HuH-7 (cell line): ENCODE measurements around the gene SLC22A2.

Experiments used
- DNase-seq: peaks from one replicate; pipeline ENCODE4 v3.0.0; 2011; ENCODE audit warnings: low spot score

SLC22A2 gene

DNA sequence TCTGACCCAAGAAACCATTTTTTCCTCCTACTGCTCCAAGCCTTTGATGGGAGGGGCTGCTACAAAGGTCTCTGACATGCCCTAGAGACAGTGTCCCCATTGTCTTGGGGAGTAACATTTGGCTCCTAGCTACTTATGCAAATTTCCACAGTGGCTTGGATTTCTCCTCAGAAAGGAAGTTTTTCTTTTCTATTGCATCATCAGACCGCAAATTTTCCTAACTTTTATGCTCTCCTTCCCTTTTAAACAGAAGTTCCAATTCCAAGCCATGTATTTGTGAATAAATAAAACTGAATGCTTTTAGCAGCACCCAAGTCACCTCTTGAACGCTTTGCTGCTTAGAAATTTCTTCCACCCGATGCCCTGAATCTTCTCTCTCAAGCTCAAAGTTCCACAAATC, 51.0 kb downstream of the SLC22A2 start:
- no peak for DNase-seq

DNA sequence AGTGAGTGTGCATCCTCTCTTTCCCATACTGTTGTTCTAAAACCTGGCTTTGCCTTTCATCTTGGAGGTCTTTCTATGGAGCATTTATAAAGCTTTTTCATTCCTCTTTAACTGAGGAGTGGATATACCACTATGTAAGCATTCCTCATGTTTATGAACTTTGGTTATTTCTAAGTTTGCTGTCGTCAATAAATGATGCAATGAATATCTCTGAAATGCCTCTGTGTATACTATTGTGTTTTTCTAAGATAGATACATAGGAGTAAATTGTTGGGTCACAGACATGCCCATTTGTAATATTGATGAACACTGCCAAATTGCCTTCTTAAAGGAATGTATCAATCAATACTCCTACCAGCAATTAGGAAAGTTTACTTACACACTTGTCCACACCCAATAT, 53.9 kb downstream of the SLC22A2 start:
- DNase-seq = no peak

DNA sequence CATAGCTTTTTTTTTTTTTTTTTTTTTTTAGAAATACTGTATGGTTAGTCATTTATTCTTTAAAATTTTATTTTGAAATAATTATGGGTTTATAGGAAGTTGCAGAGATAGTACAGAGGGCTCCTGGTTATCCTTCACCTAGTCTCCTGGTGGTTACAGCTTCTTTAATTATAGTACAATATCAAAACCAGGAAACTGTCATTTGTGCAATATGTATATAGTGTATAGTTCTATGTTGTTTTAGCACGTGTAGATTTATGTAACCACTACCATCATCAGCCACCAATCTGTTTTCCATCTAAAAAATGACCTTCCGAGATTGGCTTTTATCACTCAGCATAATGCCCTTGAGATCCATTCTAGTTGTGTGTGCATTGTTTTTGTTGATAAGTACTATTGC, 54.7 kb downstream of the SLC22A2 start:
- no peak for DNase-seq

DNA sequence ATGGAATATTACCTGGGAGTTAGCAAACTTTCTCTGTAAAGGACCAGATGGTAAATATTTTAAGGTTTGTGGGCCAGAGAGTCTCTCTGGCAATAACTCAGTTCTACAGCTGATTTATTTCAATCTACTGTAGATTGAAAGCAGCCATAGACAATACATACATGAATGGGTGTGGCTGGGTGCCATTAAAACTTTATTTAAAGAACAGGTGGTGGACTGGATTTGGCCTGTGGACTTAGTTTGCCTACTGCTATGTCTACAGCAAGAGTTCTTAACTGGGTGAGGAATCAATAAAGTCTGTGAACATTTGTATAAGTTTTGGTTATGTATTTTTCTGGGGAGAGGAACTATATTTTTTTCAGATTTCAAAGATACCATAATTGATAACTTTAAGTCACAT, 55.1 kb downstream of the SLC22A2 start:
- no peak for DNase-seq

DNA sequence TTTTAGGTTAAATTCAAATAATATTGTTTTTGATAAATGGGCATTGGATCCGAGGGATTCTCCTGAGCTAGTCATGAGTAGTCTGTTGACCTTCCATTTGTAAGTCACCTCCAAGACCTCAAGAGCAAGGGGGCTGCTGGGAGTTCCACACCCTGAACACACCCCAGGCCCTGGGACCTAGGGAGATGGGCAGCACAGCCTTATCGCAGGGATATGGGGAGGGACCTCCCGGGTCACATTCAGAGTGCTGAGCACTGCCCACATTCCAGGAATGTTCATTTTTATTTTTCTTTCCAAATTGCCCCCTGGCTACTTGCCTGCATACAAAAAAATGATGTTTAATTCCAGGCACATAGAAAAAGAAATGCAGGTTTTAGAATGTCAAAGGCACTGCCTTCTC, 55.5 kb downstream of the SLC22A2 start:
- no peak for DNase-seq

DNA sequence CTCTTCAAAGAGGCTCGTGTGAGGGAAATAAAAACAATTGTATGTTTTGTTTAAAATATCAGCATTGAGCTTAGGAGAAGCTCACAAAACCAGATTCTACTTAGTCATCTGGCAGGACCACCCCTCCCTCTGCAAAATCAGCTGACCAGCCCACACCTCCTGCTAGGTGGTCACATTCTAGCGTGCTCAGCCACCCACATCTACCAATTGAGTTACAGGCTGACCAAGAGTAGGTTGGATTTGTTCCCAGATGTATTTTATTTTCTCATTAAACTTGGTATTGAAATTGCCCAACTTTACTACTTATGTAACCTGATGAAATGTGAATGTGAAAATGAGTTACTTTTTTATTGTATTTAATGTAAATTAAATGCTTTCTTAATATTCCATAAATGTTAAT, 56.2 kb downstream of the SLC22A2 start:
- no peak for DNase-seq

DNA sequence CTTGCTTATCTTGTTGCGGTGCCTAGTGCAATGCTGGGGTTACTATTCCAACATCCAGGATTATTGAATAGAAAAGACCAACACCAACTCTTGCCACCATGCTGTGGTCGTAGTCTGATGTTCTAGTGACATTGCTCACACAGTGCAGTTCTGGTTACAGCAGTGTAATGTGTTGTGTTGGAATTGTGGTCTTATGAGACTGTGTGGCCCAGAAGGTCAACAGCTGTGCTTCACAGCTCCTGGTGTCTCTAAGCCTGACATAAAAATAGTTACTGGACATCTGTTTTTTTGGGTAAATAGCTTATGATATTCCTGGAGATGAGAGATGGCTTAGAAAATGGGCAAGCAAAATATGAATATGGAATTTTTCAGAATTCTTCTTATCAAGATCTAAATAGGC, 57.6 kb downstream of the SLC22A2 start:
- no peak for DNase-seq

DNA sequence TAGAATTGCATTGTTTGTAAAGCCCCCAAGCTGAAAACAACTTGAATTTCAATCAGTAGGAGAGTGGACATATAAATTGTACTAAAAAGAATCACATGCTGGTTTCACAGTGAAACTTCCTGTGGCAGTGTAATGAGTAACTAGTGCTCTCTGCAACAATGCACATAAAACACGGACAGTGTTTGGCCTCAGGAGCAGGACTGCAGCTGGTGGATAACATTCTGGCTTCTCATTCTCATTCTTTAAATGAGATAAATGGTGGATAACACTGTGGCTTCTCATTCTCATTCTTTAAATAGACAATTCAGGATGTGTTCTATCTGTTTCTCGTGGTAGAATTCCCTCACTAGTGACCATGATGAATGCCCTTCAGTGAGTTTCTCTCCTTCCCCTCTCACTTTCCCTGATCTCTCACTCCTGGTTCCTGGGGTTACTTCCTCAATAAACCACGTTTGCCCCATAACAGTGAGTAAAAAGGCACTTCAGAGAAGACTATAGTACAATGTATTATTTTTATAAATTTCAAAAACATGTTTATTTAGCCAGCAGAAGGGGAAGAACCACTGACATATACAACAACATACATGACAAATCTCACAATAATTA, 59.9 kb downstream of the SLC22A2 start:
- DNase-seq = no peak

DNA sequence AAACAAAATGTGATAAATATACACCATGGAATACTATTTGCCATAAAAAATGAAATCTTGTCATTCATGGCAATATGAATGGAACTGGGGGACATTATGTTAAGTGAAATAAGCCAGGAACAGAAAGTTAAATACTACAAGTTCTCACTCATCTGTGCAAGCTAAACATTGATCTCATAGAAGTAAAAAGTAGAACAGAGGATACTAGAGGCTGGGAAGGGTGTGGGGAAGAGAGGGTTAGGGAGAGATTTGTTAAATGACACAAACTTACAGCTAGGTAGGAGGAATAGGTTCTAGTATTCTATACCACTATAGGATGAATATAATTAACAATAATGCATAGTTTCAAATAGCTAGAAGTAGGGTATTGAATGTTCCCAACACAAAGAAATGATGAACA, 61.0 kb downstream of the SLC22A2 start:
- DNase-seq = no peak

DNA sequence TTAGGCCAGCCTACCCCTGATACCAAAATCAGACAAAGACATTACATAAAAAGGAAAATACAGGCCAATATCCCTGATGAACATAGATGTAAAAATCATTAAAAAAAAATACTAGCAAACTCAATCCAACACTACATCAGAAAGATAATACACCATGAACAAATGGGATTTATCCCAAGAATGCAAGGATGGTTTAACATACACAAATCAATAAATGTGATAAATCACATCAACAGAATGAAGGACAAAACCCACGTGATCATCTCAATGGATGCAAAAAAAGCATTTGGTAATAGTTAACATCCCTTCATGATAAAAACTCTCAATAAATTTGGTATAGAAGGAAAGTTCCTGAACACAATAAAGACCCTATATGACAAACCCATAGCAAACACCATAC, 63.8 kb downstream of the SLC22A2 start:
- no peak for DNase-seq

DNA sequence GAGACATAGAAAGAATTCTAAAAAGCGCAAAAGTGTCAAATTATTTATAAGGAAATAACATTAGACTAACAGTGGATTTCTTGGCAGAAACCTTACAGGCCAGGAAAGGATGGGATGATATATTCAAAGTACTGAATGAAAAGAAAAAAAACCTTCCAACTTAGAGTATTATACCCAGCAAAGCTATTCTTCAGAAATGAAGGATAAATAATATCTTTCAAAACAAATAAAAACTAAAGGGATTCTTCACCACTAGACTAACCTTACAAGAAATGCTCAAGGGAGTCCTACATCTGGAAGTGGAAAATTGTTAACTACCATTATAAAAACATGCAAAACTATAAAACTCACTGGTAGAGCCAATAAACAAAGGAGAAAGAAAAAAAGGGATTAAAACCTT, 65.8 kb downstream of the SLC22A2 start:
- no peak for DNase-seq

DNA sequence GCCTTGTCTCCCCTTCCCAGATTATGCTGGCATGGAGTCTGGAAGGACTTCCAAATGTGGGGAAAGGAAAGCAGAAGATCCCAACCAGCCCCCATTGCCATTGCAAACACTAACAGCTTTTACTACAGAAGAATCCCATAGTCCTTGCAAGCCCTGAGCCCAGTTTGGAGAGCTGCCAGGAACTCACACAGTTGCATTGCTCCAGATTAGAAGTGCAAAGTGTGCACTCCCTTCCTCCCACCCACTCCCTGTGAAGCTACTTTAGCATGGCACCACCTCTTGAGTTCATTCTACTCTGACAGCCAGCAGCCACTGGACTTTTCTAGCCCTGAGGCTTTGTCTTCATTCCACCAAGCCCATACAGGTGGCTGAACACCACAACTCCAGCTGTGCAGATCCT, 67.6 kb downstream of the SLC22A2 start:
- no peak for DNase-seq

DNA sequence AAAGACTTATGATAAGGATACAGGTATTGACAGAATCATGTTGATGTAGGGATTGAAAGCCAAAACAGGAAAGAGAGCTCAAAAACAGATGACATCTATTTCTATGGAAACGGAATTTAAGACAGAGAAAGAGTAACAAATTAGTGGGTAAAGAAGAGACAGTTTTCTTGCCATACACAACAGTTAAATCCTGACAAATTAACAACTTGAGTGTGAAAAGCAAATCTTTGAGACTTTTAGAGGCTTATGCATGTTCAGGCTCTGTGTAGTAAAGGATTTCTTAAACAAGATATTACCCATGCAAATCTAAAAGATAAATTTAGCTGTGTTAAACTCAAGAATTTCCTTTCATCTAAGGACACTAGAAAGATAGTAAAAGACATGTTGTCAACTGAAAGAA, 68.5 kb downstream of the SLC22A2 start:
- DNase-seq = no peak

DNA sequence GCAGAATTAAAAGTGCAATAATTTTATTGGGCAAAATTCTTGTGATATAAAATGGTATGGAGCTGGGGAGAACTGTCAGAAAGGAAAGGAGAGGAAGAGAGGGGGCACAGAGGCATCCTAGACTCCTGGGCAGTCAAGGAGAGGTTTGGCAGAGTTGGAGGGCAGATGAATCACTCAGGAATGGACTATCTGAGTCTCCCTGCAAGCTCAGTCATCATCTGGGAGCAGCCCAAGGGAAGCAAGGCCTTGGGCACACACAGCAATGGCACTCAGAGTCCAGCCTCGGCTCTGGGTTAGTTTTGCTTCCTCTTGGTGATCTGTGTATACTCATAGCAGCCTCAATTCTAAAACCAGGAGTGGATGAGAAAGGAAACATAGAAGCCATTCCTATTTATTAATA, 69.8 kb downstream of the SLC22A2 start:
- DNase-seq = no peak

DNA sequence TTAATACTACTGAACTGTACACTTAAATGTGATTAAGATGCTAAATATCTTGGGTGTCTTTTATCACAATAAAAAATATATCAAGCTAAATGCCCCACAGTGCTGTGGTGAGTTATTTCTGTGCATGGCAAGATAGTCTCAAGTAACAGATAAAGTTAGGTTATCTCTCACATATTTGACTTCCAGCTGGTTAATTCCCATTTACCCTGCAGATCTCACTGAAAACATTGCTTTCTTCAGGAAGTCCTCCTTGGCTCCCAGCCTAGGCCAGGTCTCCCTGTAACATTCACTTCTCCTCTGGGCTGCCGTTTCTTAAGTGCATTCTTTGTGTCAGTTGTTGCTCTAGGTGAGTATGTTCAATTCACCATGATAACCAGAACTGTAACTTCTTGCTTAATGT, 77.9 kb downstream of the SLC22A2 start:
- no peak for DNase-seq

DNA sequence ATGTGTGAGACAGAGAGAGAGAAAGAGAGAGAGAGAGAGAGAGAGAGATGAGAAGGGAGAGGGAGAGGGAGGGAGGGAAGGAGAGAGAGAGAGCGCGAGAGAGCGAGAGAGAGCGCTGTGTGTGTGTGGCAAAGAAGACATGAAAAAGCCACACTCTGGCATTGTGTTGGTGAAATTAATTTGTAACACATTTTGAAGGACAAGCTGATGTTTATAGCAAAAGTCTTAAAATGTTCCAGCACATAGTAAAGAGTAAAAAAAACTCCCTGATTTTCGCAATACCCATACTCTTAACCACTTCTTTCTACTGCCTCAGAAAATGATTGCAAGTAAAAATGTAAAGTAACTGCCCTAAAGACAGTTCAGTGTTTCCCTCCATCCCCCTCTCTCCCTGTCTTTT, 80.3 kb downstream of the SLC22A2 start:
- no peak for DNase-seq

DNA sequence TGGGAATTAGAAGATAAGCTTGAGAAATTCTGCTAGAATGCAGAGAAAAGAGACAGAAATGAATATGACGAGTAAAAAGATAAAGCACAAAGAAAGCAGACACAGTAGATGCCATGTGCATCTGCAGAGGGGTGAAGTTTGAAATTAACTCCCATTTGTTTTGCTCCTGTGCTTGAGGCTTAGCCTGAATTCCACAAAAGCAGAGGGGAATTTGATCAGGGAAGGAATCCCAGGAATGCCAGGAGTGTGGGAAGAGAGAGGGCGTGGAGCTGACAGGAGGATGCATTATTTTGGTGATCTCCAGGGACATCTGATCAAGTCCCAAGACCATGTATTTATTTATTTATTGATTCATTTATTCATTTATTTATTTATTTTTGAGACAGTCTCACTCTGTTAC, 81.4 kb downstream of the SLC22A2 start:
- no peak for DNase-seq

DNA sequence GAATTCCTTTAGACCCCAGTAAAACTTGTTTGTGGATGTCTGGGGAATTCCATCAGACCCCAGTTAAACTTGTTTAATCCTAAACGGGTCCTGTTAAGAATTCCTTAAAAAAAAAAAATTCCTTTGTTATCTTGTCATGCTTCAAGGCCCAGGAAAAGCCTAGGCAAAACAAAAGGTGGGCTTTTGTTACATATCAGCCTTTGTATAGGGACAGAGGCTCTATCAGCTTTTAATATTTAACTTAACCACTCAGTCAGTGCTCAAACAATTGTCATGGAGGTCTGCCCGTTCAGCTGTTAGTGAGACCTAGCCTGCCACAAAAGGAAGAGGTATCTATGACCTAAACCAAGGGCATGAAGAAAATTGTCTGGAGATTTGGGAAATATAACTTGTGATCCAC, 83.9 kb downstream of the SLC22A2 start:
- DNase-seq = no peak

DNA sequence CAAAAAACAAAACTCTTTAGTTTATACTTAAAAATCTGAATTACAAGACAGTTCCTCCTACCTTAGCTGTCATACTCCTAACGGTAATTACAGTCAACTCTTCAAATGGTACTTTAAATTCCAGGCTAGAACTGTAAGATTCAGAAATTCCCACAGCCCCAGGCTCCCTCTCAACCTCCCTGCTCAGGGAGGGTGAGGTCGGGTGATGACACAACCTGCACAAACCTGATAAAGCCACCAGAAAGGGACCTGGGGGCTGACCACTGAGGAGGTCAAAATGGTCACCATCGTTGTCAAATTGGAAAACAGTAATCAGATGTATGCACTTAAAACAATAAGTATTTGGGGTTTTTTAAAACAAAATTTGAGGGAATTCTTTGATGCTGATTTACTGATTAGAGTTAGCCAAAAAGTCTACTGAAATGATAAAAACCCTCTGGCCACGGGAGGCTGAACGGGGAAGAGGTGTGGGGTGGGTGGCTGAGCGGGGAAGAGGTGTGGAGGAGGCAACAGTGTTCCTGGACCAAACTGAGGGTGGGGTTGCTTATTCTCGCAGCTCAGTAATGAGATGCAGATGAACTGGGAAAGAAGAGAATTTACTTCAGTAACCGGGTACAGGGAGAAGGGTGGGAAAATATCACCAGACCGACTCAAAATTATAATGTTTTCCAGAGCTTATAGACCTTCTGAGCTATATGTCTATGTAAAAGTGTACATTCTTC, 84.7 kb downstream of the SLC22A2 start:
- DNase-seq = no peak

DNA sequence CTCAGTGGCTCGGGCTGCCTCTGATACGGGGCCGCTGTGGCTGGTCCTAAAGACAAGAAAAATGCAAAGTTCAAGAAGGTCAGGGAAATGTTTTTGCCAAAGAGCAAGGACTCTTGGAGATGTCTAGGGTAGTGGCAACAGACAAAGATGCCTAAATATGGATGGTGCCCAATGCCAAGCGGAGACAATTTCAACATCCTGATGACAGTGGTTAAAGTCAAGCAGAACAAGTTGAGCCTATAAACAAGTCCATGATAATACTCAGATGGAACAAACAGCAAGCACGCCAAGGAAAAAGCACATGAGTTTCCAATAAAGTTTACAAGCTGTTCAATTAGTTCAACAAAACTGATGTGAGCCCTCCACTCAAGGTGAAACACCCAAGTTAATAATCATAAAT, 85.9 kb downstream of the SLC22A2 start:
- no peak for DNase-seq

DNA sequence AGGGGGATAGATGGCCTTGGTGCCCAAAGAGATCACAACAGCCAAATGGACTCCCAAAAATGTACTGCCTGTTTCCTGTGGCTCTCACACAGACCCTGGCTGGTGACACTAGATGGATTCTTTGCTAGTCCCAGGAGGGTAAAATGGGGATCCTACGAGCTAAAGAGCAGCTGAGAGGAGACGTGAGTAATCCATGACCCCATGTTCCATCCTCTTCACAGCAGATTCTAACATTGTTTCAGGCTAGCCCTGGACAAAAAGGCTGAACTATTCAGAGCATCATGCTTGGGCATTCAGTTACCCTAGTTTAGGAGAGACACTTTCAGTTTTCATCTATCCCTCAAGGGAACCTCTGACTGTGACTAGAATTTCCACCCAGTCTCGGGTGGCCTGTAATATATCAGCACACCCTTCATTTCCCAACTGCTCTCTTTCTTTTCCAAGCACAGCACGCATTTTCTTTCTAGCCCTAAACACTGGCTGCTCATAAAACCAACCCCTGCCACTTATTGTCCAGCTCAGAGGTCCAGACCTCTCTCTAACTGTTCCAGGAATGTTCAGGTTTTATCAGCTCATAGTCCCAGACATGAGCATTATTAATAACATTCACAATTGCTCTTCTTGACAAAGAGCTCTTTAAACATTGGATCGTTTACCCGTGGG, 88.5 kb downstream of the SLC22A2 start:
- DNase-seq = no peak

DNA sequence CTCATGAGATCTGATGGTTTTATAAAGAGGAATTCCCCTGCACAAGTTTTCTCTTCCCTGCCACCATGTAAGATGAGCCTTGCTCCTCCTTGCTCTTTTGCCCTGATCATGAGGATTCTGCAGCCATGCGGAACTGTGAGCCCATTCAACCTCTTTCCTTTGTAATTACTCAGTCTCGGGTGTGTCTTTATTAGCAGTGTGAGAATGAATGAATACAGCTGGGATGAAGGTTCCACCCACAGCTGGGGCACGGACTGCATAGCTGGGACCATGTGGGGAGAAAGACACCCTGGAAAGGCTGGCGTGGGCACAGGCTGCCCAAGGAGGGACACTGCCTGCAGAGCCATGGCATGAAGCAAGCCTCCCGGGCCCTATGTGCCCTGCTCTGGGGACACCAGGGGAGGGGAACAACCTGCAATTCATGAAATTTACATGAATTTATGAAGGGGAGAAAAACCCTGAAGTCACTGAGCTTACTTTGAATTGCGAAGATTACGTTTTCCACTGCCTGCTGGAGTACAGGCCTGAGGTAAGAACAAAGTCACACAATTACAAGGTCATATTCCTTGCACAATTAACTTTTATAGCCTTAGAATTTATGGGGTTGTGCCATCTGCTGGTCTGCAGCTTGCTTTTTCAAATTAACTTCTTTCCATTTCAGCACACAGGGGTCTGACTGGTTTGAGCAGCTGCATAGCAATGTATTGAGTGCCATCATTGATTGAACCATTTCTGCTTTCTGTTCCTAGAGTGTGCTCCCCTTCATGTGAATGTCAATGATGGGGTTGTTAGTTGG, 90.8 kb downstream of the SLC22A2 start:
- no peak for DNase-seq
